ENCODE results near the gene ARMC5.

ARMC5 gene

GRCh38 chr16:31476303-31477219 lies 17.3 kb downstream of the ARMC5 start:
- Histone ChIP-seq H2BK120ac (ENCODE audit: low read depth, low read length) (no peak overlapping the region), H3K27me3 (ENCODE audit: control insufficient read depth in 1 of 2, insufficient read depth in 1 of 2, low read length in 2 of 2) (peaks cover 0 to 6% of the 10 kb centered on the region in 2 experiments), H2BK15ac (ENCODE audit: low read depth, poor library complexity, severe bottlenecking) (peak overlapping the region; percentile 7), H2AFZ (ENCODE audit: low read depth, low read length) (no peak overlapping the region), H4K8ac (ENCODE audit: low read length) (peak overlapping the region; percentile 45), H3K36me3 (ENCODE audit: control insufficient read depth in 1 of 2, insufficient read depth in 2 of 2, low read depth in 1 of 2, low read length in 2 of 2) (peaks cover 51 to 59% of the 10 kb centered on the region in 2 experiments), H4K91ac (ENCODE audit: low read length) (no peak overlapping the region), H3K4ac (ENCODE audit: low read depth in 1 of 2, low read length in 2 of 2) (peak overlapping the region in 1 of 2 experiments; percentile 17), H3K9me3 (ENCODE audit: control insufficient read depth, low read length) (no peaks in the 10 kb centered on the region), H3K4me2 (ENCODE audit: low read length, poor library complexity, severe bottlenecking) (no peak overlapping the region), H2BK12ac (ENCODE audit: low read length in 2 of 2) (no peak overlapping the region), H3K4me1 (ENCODE audit: control insufficient read depth, insufficient read depth, low read depth, low read length) (peaks cover 23% of the 10 kb centered on the region), H3K4me3 (ENCODE audit: insufficient read depth in 1 of 2, low read depth in 1 of 2, low read length in 2 of 2) (no peak overlapping the region), H2BK5ac (ENCODE audit: low read depth, low read length, poor library complexity, severe bottlenecking) (no peak overlapping the region), H3K23ac (ENCODE audit: low read length in 2 of 2) (no peak overlapping the region), H3K79me1 (replicated peaks; ENCODE audit: low read length, poor library complexity, severe bottlenecking) (peaks cover 13% of the 10 kb centered on the region), H2AK5ac (ENCODE audit: low read length, severe bottlenecking) (no peak overlapping the region), H3K18ac (ENCODE audit: low read depth in 1 of 2, low read length in 2 of 2) (peak overlapping the region in 1 of 2 experiments; percentile 75), H3K9ac (ENCODE audit: low read length) (no peak overlapping the region), H3K14ac (ENCODE audit: low read length in 2 of 2) (no peak overlapping the region), H3K27ac (ENCODE audit: low read length, poor library complexity, severe bottlenecking) (no peak overlapping the region)
- WGBS, result 34% methylated on average over 57 of the region's 68 CpGs
- DNase-seq, result peak; percentile 23

- no peak overlapping the region for H2BK15ac ChIP-seq (ENCODE audit: low read depth, poor library complexity, severe bottlenecking)
- no peak overlapping the region for H4K91ac ChIP-seq (ENCODE audit: low read length)
- no peak overlapping the region for H3K23ac ChIP-seq (ENCODE audit: low read length in 2 of 2)
- H3K4ac ChIP-seq (ENCODE audit: low read depth in 1 of 2, low read length in 2 of 2), result peak overlapping the region; percentile 3 to 17
- no peak overlapping the region for H3K4me3 ChIP-seq (ENCODE audit: insufficient read depth in 1 of 2, low read depth in 1 of 2, low read length in 2 of 2)
- peaks cover 51 to 59% of the 10 kb centered on the region in 2 experiments for H3K36me3 ChIP-seq (ENCODE audit: control insufficient read depth in 1 of 2, insufficient read depth in 2 of 2, low read depth in 1 of 2, low read length in 2 of 2)
- peak overlapping the region in 1 of 2 experiments; percentile 30 for H2BK12ac ChIP-seq (ENCODE audit: low read length in 2 of 2)
- H2AK5ac ChIP-seq (ENCODE audit: low read length, severe bottlenecking), result no peak overlapping the region
- H3K14ac ChIP-seq (ENCODE audit: low read length in 2 of 2), result no peak overlapping the region
- no peaks in the 10 kb centered on the region for H3K9me3 ChIP-seq (ENCODE audit: control insufficient read depth, low read length)
- DNase-seq, result no peak
- no peak overlapping the region for H2BK120ac ChIP-seq (ENCODE audit: low read depth, low read length)
- 49% methylated on average over 66 of the region's 67 CpGs for WGBS
- peaks cover 13% of the 10 kb centered on the region for H3K79me1 ChIP-seq (replicated peaks; ENCODE audit: low read length, poor library complexity, severe bottlenecking)
- H3K4me1 ChIP-seq (ENCODE audit: control insufficient read depth, insufficient read depth, low read depth, low read length), result peaks cover 25% of the 10 kb centered on the region
- H3K27me3 ChIP-seq (ENCODE audit: control insufficient read depth in 1 of 2, insufficient read depth in 1 of 2, low read length in 2 of 2), result peaks cover 0 to 14% of the 10 kb centered on the region in 2 experiments
- H3K27ac ChIP-seq (ENCODE audit: low read length, poor library complexity, severe bottlenecking), result no peak overlapping the region
- H2BK5ac ChIP-seq (ENCODE audit: low read depth, low read length, poor library complexity, severe bottlenecking), result no peak overlapping the region
- no peak overlapping the region for H3K9ac ChIP-seq (ENCODE audit: low read length)
- peak overlapping the region; percentile 3 for H4K8ac ChIP-seq (ENCODE audit: low read length)
- no peak overlapping the region for H3K4me2 ChIP-seq (ENCODE audit: low read length, poor library complexity, severe bottlenecking)
- H3K18ac ChIP-seq (ENCODE audit: low read depth in 1 of 2, low read length in 2 of 2), result peak overlapping the region in 1 of 2 experiments; percentile 75
- no peak overlapping the region for H2AFZ ChIP-seq (ENCODE audit: low read depth, low read length)
Observed at GRCh38 chr16:31477220-31478216, 18.2 kb downstream of the ARMC5 start.

GRCh38 chr16:31478956-31479355 lies 19.7 kb downstream of the ARMC5 start:
- DNase-seq, result no peak
- H4K8ac ChIP-seq (ENCODE audit: low read length), result no peak overlapping the region
- H3K36me3 ChIP-seq (ENCODE audit: control insufficient read depth in 1 of 2, insufficient read depth in 2 of 2, low read depth in 1 of 2, low read length in 2 of 2), result peaks cover 43 to 52% of the 10 kb centered on the region in 2 experiments
- no peak overlapping the region for H3K23ac ChIP-seq (ENCODE audit: low read length in 2 of 2)
- 93% methylated on average over 3 of the region's 3 CpGs for WGBS
- H3K79me1 ChIP-seq (replicated peaks; ENCODE audit: low read length, poor library complexity, severe bottlenecking), result peaks cover 13% of the 10 kb centered on the region
- H3K4ac ChIP-seq (ENCODE audit: low read depth in 1 of 2, low read length in 2 of 2), result no peak overlapping the region
- no peak overlapping the region for H3K14ac ChIP-seq (ENCODE audit: low read length in 2 of 2)
- H3K9ac ChIP-seq (ENCODE audit: low read length), result no peak overlapping the region
- H2BK120ac ChIP-seq (ENCODE audit: low read depth, low read length), result no peak overlapping the region
- no peak overlapping the region for H2AK5ac ChIP-seq (ENCODE audit: low read length, severe bottlenecking)
- H4K91ac ChIP-seq (ENCODE audit: low read length), result no peak overlapping the region
- no peaks in the 10 kb centered on the region for H3K9me3 ChIP-seq (ENCODE audit: control insufficient read depth, low read length)
- H2BK12ac ChIP-seq (ENCODE audit: low read length in 2 of 2), result no peak overlapping the region
- no peak overlapping the region for H2AFZ ChIP-seq (ENCODE audit: low read depth, low read length)
- H3K27me3 ChIP-seq (ENCODE audit: control insufficient read depth in 1 of 2, insufficient read depth in 1 of 2, low read length in 2 of 2), result peaks cover 0 to 23% of the 10 kb centered on the region in 2 experiments
- H3K4me1 ChIP-seq (ENCODE audit: control insufficient read depth, insufficient read depth, low read depth, low read length), result peaks cover 28% of the 10 kb centered on the region
- no peak overlapping the region for H3K4me2 ChIP-seq (ENCODE audit: low read length, poor library complexity, severe bottlenecking)
- H3K27ac ChIP-seq (ENCODE audit: low read length, poor library complexity, severe bottlenecking), result no peak overlapping the region
- no peak overlapping the region for H2BK5ac ChIP-seq (ENCODE audit: low read depth, low read length, poor library complexity, severe bottlenecking)
- no peak overlapping the region for H3K18ac ChIP-seq (ENCODE audit: low read depth in 1 of 2, low read length in 2 of 2)
- no peak overlapping the region for H2BK15ac ChIP-seq (ENCODE audit: low read depth, poor library complexity, severe bottlenecking)
- no peak overlapping the region for H3K4me3 ChIP-seq (ENCODE audit: insufficient read depth in 1 of 2, low read depth in 1 of 2, low read length in 2 of 2)

Measured in mesenchymal stem cell (in vitro differentiated cells and primary cell).